ENCODE results near the gene CHST2.

CHST2 gene

DNA sequence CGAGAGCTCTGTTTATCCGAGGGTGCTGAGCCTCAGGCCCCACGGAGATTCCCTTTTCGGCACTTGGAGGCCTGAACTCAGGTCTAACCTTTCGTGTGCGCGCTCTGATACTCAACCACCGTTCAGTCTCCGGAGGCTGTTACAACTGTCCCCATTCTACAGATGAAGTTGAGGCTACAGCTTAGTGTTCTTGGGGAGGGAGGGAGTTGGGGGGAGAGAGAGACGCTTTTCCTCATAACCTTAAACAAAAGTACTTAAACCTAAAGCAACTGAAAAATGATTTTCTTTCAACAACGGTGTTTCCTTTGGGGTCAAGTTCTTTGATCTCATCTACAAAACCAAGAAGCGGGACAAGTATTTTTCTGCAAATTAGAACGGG, 952 bp upstream of the CHST2 start:
- H3K9me3 ChIP-seq (ENCODE audit: control insufficient read depth, insufficient read depth, low read length), result peaks cover 5% of the 10 kb centered on the region; the same call in 1 of the 2 replicates
- H3K4me3 ChIP-seq (ENCODE audit: low read length), result peak overlapping the region; percentile 86
- H3K79me2 ChIP-seq (ENCODE audit: control insufficient read depth, low read length), result no peaks in the 10 kb centered on the region
- TF ChIP-seq, protein P1, sequence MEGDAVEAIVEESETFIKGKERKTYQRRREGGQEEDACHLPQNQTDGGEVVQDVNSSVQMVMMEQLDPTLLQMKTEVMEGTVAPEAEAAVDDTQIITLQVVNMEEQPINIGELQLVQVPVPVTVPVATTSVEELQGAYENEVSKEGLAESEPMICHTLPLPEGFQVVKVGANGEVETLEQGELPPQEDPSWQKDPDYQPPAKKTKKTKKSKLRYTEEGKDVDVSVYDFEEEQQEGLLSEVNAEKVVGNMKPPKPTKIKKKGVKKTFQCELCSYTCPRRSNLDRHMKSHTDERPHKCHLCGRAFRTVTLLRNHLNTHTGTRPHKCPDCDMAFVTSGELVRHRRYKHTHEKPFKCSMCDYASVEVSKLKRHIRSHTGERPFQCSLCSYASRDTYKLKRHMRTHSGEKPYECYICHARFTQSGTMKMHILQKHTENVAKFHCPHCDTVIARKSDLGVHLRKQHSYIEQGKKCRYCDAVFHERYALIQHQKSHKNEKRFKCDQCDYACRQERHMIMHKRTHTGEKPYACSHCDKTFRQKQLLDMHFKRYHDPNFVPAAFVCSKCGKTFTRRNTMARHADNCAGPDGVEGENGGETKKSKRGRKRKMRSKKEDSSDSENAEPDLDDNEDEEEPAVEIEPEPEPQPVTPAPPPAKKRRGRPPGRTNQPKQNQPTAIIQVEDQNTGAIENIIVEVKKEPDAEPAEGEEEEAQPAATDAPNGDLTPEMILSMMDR (IDR thresholded peaks at IDR 0.05; ENCODE audit: low read depth, low read length, poor library complexity, severe bottlenecking), result no peak
- TF ChIP-seq EZH2phosphoT487 (IDR thresholded peaks at IDR 0.05; ENCODE audit: borderline replicate concordance, low read length), result no peak
- peak overlapping the region; percentile 92 for H3K4me2 ChIP-seq (ENCODE audit: low read length)
- no peaks in the 10 kb centered on the region; the same call in 1 of the 2 replicates for H4K20me1 ChIP-seq (ENCODE audit: control insufficient read depth, insufficient read depth, low read depth, low read length)
- H3F3A ChIP-seq (ENCODE audit: control insufficient read depth, insufficient read depth), result peaks cover 3% of the 10 kb centered on the region; the same call in 1 of the 2 replicates
- no peaks in the 10 kb centered on the region for H3K36me3 ChIP-seq (ENCODE audit: control insufficient read depth, low read length)
- peaks cover 26% of the 10 kb centered on the region for H3K27me3 ChIP-seq (ENCODE audit: control insufficient read depth, low read length)
- no peak overlapping the region for H3K27ac ChIP-seq (ENCODE audit: low read depth, low read length)
- H3K9me2 ChIP-seq (replicated peaks; ENCODE audit: control insufficient read depth, low read length), result no peaks in the 10 kb centered on the region
- peaks cover 44% of the 10 kb centered on the region for H3K4me1 ChIP-seq (ENCODE audit: control insufficient read depth, low read length)

DNA sequence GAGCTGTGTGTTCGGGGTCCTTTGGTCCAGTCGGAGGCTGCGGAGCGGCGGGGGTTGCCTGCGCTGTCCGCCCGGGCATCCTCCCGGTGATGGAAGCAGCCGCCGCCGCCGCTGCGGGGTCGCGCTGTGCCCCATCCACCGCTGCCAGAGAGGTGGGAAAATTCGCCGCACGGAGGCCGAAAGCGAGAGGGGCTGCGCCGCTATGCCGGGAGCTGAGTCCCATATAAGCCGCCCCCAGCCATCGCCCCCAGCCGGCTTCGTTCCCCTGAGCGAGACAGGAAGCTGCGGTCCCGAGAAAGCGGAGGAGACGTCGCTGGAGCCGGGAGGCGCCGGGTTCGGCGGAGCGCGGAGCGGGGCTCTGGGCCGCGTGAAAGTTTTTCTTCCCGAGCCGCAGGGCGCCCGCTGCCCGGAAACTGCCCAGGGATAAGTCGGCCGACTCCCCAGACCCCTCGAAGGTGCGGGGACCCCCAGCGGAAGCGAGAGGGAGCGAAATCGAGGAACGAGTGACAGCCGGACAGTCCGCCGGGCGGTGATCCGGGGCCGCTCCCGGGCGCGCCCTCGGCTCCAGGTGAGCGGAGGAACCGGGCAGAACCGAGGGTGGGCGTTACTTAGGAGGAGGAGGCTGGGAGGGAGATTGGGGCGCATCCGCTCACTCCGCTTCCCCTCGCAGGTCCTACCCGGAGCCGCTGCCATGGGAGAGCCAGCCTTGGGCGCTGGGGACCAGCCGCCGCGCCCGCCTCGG, 574 bp downstream of the CHST2 start:
- Histone ChIP-seq H3K4me3 (ENCODE audit: low read length) (peak overlapping the region; percentile 86), H3K27ac (ENCODE audit: low read depth, low read length) (no peak overlapping the region), H3K4me1 (ENCODE audit: control insufficient read depth, low read length) (peaks cover 51% of the 10 kb centered on the region), H3K27me3 (ENCODE audit: control insufficient read depth, low read length) (peaks cover 32% of the 10 kb centered on the region), H3K4me2 (ENCODE audit: low read length) (peak overlapping the region; percentile 92), H3K9me3 (ENCODE audit: control insufficient read depth, insufficient read depth, low read length) (peaks cover 5% of the 10 kb centered on the region; the same call in 1 of the 2 replicates), H3K9me2 (replicated peaks; ENCODE audit: control insufficient read depth, low read length) (no peaks in the 10 kb centered on the region), H3K36me3 (ENCODE audit: control insufficient read depth, low read length) (no peaks in the 10 kb centered on the region), H4K20me1 (ENCODE audit: control insufficient read depth, insufficient read depth, low read depth, low read length) (no peaks in the 10 kb centered on the region; the same call in 1 of the 2 replicates), H3F3A (ENCODE audit: control insufficient read depth, insufficient read depth) (peaks cover 7% of the 10 kb centered on the region; the same call in 1 of the 2 replicates), H3K79me2 (ENCODE audit: control insufficient read depth, low read length) (no peaks in the 10 kb centered on the region)
- TF ChIP-seq, protein P1 (IDR thresholded peaks at IDR 0.05; ENCODE audit: low read depth, low read length, poor library complexity, severe bottlenecking), result no peak
- TF ChIP-seq EZH2phosphoT487 (IDR thresholded peaks at IDR 0.05; ENCODE audit: borderline replicate concordance, low read length), result peak; percentile 10; the same call in 1 of the 2 replicates

DNA sequence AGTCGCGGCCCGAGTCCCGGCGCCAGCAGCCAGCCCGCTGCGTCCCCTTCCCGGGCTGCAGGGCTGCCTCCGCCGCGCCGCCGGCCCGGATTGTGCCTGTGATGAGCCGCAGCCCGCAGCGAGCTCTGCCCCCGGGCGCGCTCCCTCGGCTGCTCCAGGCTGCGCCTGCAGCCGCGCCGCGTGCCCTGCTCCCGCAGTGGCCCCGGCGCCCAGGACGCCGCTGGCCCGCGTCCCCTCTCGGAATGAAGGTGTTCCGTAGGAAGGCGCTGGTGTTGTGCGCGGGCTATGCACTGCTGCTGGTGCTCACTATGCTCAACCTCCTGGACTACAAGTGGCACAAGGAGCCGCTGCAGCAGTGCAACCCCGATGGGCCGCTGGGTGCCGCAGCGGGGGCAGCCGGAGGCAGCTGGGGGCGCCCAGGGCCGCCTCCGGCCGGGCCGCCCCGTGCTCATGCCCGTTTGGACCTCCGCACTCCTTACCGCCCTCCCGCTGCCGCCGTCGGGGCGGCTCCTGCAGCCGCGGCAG, 1.2 kb downstream of the CHST2 start:
- Histone ChIP-seq H3K9me2 (replicated peaks; ENCODE audit: control insufficient read depth, low read length) (no peaks in the 10 kb centered on the region), H3K36me3 (ENCODE audit: control insufficient read depth, low read length) (no peaks in the 10 kb centered on the region), H3K4me2 (ENCODE audit: low read length) (peak overlapping the region; percentile 92), H3K4me3 (ENCODE audit: low read length) (peak overlapping the region; percentile 86), H3K27me3 (ENCODE audit: control insufficient read depth, low read length) (peaks cover 32% of the 10 kb centered on the region), H4K20me1 (ENCODE audit: control insufficient read depth, insufficient read depth, low read depth, low read length) (no peaks in the 10 kb centered on the region; the same call in 1 of the 2 replicates), H3F3A (ENCODE audit: control insufficient read depth, insufficient read depth) (peaks cover 7% of the 10 kb centered on the region; the same call in 1 of the 2 replicates), H3K9me3 (ENCODE audit: control insufficient read depth, insufficient read depth, low read length) (peaks cover 5% of the 10 kb centered on the region; the same call in 1 of the 2 replicates), H3K27ac (ENCODE audit: low read depth, low read length) (no peak overlapping the region), H3K4me1 (ENCODE audit: control insufficient read depth, low read length) (peaks cover 51% of the 10 kb centered on the region), H3K79me2 (ENCODE audit: control insufficient read depth, low read length) (no peaks in the 10 kb centered on the region)
- TF ChIP-seq EZH2phosphoT487 (IDR thresholded peaks at IDR 0.05; ENCODE audit: borderline replicate concordance, low read length), result no peak
- TF ChIP-seq, protein P1 (IDR thresholded peaks at IDR 0.05; ENCODE audit: low read depth, low read length, poor library complexity, severe bottlenecking), result no peak
